HTERT RPE-1 (cell line): ENCODE results near the gene LRRC4.

Source experiments
- in situ Hi-C: fragments of 300-500 bp; cut with MboI; formaldehyde crosslinking; loops from 4 replicates; pipeline ENCODE4 v1.14.3; 2020; ENCODE audit warnings: low sequenced_read_pairs

LRRC4 gene, protein sequence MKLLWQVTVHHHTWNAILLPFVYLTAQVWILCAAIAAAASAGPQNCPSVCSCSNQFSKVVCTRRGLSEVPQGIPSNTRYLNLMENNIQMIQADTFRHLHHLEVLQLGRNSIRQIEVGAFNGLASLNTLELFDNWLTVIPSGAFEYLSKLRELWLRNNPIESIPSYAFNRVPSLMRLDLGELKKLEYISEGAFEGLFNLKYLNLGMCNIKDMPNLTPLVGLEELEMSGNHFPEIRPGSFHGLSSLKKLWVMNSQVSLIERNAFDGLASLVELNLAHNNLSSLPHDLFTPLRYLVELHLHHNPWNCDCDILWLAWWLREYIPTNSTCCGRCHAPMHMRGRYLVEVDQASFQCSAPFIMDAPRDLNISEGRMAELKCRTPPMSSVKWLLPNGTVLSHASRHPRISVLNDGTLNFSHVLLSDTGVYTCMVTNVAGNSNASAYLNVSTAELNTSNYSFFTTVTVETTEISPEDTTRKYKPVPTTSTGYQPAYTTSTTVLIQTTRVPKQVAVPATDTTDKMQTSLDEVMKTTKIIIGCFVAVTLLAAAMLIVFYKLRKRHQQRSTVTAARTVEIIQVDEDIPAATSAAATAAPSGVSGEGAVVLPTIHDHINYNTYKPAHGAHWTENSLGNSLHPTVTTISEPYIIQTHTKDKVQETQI

DNA sequence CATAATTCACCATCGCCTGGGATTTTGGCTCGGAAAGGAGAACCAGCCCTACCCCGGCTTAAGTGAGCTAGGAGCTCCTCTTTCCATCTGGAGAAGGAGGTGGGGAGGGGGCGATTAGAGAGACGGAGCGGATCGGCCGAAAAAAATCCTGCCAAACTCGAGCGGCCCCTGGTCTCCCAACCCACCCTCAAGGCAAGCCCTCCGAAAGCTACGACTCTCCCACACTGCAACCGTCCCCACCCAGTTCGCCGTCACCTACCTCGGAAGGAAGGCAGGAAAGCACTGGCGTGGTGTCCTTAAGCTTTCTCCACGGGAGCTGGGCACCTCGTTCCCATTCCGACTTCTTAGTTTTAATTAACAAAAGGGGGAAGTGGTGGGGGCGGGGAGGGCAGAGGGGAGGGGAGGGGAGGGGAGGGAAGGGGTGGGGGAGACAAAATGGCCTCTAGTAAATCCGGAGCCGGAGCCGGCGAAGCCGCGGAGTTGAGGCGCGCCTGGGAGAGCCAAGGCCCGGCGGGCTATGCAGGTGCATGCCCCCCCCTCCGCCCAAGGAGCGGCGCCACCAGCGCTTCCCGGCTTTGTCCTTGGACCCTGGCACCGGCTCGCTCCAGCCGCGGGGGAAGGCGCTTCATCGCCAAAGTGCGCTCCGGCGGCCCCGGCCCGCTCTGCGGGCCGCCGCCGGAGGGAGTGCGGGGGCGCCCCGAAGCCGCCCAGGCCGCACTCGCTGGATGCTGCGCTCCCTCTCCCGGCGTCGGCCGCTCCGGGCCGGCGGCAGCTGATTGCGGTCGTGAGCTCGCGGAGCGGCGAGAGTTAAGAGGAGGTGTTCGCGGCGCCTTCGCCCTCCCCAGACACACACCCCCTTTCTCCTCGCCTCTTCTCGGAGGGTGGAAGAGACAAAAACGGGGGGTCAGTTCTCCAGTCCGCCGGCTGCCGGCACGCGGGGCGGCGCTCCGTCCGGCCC lies at the start of gene LRRC4:
Gene LRRC4, minus strand, starts transcription at position 784 of the 958 bp plus-strand sequence. CDS start 797 bp downstream, outside the sequence.
- in situ Hi-C loops, result no loop called here

DNA sequence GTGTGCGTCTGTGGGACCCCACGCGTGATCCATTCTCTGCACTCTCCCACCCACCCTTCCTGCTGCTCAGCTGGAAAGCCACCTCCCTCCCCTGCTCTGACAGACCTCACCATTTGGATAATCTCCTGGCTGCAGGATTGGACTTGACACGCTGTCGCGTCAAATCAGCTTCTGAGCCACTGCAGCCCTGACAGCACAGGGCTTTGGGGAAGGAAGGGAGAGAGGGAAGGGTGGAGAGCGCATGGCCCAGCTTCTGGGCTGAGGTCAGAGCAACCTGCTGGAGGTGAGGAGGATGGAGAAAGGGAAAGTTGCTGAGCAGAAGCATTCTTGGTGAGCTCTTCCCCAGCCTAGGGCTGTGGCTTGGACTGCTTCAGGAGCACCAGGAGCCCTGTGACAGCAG lies 48.9 kb upstream of the LRRC4 start:
- in situ Hi-C loops, result no loop called here

DNA sequence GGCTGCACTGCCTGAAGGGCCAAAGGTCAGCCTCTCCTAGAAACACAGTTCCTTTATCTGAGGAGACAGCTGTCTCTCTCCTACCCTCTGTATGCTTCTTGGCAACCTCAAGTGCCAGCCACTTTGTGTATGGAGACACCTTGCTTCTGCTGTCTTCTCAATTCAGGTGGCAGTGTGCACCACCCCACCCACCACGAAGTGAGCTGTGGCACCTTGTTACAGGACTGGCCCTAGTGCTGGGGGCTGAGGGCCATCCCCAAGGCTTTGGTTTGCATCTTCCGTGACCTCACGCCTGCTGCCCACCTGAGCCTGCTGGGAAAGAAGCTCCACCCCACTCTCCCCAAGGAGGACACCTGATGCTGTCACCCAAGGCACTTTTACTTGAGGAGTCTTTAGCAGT lies 47.1 kb upstream of the LRRC4 start:
- in situ Hi-C loops, result no loop called here

DNA sequence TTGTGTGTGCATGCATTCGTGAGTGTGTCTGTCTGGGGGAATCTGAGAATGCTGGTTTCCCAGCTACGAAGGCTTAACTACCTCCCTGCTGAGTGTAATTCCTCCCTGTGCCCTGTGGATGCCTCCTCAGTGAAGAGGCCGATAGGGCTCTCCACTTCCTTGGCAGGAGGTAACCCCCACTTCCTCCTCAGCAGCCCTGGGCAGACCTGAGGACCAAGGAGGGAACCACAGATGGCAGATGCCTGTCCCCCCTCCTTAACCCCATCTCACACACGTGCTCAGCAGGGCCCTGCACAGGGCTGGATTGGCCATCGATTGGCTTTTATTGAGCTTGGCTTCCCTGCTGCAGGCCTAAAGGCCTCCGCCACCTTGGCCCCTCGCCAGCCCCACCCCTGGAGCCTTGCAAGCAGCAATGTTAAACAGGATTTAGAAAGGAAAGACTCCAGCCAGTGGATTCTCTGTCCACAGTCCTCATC lies 45.6 kb upstream of the LRRC4 start:
- in situ Hi-C loops, result no loop called here

DNA sequence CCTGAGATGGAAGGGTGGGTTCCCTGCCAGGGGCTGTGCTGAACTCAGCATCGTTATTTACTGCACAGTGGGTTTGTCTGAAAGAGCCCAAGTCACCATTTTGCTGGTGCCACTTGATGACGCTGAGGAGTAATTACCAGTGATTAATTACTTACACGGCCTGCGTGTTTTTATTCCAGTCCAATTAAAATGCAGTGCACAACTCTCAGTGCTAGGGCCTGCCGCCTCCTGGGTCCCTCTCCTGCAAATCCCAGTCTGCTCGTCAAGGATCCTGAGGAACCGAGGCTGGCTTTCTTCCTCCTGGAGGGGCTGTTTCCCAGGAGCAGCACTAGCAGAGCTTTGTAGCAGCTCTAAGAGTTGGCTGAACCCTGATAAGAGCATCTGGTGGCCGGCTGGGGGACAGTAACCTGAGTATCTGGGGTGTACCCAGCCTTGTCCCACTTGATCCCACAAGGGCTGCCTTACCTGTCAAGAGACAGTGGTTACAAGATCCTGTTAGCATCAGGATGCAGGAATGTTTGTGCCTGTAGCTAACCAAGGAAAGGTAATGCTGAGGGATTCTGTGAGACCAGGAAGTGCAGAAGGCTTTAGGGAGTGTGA lies 45.1 kb upstream of the LRRC4 start:
- in situ Hi-C loops, result no loop called here

DNA sequence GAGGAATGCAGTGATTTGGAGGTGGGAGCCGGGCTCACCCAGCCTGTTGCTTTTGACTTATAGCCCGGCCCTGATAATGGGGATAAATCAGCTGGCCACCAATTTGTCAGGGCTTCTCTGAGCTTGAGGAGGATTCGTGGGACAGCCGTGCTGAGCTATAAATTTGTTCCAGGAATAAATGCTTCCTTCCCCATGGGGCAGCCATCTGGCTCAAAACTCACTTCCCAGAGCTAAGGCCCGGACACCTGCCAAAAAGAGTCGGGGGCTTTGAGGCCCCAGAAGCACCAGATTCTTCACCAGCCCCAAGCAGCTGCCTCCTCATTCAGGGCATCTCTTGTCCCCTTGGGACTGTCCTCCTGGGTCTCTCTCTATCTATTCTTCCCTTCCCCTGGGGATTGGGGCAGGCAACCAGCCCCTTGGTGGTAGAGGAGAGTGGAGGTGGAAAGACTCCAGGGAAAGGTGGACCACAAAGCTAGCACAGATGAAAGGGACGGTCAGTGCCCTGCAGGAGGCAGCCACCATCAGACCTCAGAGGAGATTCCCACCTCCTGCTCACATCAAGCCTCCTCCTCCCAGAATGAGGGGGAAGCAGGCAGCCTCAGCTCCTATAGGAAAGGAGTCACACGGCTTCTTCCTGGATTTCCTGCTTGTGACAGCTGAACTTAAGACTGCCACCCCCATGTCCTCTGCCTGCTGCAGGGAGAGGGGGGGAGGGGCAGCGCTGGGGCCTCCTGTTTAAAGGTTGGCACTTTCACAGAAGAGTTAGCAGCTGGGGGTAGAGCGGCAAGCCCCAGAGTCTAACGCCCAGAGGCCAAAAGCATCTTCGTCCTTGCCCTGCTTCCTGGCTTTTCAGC lies 44.2 kb upstream of the LRRC4 start:
- in situ Hi-C loops, result no loop called here

DNA sequence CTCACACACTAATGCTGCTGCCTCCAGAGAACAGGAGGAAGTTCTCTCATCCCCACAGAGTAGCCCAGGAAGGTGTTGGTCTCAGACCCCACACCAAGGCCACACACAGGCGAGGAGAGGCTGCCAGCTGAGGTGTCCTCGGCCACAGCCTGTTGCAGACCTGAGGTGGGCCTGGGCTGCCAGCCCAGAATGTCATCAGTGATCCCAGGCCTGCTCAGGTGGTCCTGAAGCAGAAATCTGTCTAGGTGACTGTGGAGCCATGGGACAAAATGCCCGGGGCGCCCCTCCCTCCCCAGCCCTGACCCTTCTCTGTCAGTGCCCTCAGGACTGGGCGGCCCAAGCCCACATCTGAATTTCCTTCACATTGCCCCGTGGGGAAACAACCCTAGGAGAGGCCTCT lies 43.5 kb upstream of the LRRC4 start:
- in situ Hi-C loops, result no loop called here

DNA sequence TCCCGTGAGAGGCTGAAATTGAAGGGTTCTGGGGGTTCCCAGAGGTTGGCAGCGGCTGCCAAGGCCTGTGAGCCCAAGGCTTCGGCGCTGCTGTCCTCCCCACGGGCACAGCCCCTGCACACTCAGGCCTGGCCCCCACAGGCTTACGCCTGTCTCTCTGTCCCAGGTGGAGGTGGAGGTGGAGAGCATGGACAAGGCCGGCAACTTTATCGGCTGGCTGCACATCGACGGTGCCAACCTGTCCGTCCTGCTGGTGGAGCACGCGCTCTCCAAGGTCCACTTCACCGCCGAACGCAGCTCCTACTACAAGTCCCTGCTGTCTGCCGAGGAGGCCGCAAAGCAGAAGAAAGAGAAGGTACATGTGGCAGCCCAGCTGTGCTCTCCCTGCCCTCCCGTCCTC lies 43.1 kb upstream of the LRRC4 start:
- in situ Hi-C loops, result no loop called here

DNA sequence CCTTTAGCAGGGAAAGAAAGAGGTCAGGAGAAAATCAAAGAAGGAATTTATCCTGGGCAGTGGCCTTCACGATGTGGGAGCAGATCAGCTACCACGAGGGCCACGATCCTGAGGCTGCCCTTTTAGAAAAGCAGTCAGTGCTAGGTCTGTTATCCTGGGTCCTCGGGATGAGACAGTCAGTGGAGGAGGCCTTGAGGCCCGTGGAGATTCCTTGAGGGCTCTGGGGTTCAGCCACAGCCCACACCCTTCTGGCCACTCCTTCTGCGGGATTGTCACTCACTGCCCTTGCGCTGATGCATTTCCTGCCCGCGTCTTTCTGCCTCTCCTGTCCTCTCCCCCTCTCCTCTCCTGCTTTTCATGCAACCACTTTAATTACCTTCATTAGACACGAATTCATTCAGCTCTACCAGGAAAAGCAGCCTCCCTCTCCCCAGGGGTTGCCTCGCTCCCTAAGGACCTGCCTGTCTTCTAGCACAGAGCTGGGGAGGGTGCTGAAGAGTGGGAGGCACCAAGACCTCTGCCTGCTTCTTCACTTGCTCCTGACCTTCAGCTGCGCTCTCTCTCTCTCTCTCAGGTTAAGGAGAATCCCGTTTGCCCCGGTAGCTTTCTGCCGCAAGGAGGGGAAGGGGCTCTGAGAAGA lies 42.6 kb upstream of the LRRC4 start:
- in situ Hi-C loops, result no loop called here

DNA sequence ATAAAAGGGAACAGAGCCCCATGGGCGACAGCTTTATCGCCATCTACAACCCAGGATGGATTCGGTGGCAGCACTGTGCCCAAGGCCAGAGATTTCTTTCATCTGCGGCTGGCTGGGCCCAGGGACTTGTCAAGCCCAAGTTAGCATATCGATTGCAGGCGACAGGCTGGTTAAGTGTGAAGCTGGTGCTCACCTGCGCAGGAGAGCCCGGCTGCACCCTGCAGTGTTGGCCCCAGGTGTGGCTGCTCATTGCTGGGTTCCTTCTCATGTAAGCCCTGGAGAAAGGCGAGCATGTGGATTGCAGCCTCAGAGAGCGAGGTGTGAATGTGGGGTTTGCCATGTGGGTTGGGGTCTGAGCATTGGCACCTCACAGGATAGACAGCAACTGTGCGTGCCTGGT lies 40.6 kb upstream of the LRRC4 start:
- in situ Hi-C loops, result no loop called here

DNA sequence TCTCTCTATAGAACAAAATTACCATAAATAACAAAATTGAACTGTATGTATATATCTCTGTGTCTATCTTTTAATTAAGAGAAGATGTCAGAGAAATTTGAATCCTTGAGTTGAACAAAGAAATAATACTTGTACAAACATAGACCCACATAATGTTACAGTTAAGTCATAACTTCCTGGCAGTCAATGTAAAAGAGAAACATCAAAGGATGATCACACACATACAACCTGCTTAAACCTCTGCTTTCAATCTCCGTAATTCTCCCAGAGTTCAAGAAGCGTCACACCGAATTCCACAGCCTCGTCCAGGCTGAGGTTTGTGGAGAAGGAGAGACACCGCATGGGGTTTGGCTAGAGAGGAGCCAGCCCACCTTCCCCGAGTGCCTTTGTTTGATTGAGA lies 40.1 kb upstream of the LRRC4 start:
- in situ Hi-C loops, result no loop called here

DNA sequence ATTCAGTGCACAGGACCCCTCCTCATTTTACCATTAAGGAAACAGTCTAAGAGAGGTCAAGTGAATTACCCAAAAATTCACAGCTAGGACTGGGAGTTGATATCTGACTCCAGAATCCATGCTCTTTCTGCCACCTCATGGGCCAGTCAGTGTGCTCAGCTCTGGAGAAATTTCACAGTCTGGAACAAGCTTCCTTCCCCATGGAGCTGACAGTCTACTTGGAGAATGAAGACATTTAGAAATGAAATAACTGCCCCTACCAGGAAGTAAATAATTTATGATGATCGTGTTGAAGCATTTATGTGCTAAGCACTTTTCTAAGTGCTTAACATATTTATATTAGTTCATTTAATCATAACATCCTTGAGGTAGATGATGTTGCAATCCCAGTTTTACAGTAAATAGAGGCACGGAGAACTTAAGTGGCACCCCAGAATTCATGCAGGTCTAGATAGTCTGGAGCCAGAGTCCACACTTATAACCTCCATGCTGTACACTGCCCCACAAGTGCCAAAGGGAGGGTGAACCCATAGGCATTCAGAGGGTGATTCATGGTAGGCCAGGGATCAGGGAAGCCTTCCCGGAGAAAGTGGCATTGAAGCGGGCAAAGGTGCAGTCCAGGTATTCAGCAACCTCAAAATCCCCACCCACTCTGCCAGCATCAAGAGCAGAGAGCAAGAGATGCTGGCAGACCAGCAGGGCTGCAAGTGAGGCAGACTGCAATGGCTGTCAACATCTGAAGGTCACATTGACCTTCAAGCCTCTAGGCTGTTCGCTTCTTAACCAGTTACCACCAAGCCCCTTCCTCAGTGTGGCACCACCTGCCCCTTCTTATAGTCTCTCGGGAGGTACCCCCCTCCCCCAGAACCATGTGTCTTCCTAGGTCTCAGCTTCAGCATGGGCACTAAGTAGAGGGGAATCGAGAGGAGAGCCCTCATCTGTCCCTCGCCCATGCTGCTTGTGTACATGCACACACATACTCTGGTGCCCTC lies 38.4 kb upstream of the LRRC4 start:
- in situ Hi-C loops, result no loop called here

DNA sequence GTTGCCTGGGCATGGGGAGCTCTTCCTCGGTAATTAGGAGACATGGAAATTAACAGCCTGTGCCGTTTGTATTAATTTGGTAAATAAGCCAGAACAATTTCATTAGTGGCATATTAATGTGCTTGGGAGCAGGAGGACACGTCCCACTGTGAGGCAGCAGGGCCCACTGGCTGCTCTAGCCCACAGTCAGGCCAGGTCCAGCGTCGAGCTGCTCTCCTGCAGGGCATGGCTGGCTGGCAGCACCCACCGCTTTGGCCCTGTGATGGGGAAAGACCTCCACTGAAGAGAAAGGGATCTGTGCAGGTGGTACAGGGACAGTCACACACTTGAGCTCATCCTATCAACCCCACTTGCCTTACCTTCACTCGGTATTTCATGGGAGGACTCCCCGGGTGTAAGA lies 37.5 kb upstream of the LRRC4 start:
- in situ Hi-C loops, result no loop called here

DNA sequence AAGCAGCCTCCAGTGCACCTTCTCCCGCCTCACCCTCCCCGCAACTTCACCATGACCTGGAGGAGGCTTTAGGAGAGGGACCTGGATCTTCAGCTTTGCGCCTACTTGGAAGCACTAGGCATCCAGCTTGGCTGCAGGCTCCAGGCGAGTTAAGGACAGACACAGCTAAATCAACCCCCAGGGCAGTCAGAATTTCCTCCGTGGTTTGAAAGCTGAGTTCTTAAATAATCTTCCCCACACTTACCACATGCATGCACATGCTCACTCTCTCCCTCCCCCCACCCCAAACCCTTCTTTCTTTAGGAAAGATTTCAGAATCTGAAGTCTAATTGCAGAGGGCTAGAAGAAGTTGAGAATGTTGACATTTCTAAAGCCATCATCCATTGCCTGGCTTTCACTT lies 36.7 kb upstream of the LRRC4 start:
- in situ Hi-C loops, result no loop called here

DNA sequence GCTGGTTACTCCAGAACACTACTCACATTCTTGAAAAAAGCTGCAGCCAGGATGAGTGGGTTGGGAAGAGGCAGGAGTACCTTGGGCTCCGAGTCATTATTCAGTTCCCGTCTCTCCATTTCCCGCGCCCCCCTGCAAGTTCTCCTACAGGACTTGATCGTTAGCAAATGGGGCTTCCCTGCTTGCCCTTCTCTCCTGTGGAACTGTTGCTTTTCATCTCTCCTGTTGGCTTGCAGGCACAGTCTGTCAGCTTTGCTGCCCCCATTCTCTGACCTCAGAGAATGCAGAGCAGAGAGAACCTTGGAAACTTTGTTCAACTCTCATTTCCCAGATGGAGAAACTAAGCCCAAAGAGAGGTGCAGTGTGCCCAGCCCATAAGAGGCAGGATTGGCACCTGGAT lies 35.6 kb upstream of the LRRC4 start:
- in situ Hi-C loops, result no loop called here

DNA sequence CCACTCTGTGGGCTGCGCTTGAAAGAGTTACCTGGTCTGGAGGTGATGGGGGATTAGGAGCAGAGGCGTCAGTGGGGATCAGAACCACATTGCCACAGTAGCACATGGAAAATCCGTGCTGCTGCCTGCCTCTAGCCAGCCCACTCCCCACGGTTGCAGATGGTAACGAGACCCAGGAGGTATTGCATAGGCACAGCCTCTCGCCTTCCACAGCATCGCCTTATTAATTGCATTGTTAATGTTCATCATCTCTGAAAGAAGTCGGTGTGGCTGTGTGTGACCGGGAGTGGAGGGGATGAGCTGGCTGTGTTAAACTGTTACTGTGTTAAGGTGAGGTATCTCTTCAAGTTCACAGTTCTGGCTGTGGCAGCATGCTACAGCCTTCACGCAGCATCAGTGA lies 35.2 kb upstream of the LRRC4 start:
- in situ Hi-C loops, result no loop called here

DNA sequence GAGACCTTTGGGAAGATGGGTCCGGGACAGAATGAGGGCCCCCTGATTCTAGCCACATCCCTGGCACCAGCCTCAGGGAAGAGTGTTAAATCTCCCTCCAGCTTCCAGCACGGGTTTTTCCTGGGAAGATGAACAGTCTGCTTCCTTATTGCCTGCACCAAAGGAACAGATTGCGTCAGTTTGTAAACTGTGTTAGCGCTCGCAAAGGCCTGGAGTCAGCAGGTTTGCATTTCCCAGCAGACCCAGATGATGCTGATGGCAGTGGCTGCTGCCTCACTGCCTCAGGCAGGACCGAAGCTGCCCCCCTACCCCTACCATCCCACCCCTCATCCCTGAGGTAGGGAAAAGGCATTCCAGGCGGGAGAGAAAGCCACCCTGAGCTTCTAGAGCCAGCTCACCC lies 34.6 kb upstream of the LRRC4 start:
- in situ Hi-C loops, result no loop called here

DNA sequence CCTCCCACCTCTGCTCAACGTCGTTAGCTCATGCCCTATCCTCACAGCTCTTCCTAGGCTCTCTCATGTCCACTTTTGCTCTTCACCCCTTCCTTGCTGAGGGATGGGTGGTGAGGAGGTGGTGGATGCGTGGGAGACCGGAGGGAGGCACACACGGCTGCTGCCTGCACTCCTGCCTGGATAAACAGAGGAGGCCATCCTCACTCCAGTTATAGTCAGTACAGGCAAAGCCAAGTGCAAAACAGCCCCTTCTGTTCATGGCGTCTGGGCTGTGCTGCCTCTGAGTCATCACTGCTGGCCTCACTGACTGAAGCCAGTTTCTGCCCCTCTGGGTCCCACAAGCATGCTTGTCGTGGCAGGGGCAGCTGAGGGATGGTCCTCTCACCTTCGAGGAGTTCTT lies 31.9 kb upstream of the LRRC4 start:
- in situ Hi-C loops, result no loop called here
